Ureter (tissue), 1 donor: Measurements from ENCODE around the gene LYPD5. TPM values are rescaled to one million over a fixed set of nuclear protein-coding genes. Genes with fewer than 3 reads are reported as not detected.

Source experiments
- DNase-seq: peaks from one replicate; pipeline ENCODE4 v3.0.0-alpha.2; 2020; ENCODE audit warnings: low spot score
- total RNA-seq: library from RNA; stranded (reverse); gene quantifications from one replicate; pipeline ENCODE4 v1.2.4, GENCODE V29; 2023
- donor health status: DM: yes; HTN: yes; CAD: no.

Gene LYPD5
- total RNA-seq, 1 donor from 2014 or later = 5.9 TPM

- no peak for DNase-seq
These were observed 49.9 kb downstream of the LYPD5 start for GRCh38 chr19:43752287-43752875.

GRCh38 chr19:43751466-43752220, 50.6 kb downstream of the LYPD5 start:
- no peak for DNase-seq

- DNase-seq = no peak
These were observed 52.3 kb downstream of the LYPD5 start for GRCh38 chr19:43749898-43750297.

GRCh38 chr19:43749152-43749551, 53.1 kb downstream of the LYPD5 start:
- no peak for DNase-seq

- no peak for DNase-seq
These were observed 53.6 kb downstream of the LYPD5 start for GRCh38 chr19:43748685-43749084.

- DNase-seq = no peak
These were observed 54.0 kb downstream of the LYPD5 start for GRCh38 chr19:43748205-43748594.

GRCh38 chr19:43747557-43748204, 54.6 kb downstream of the LYPD5 start:
- no peak for DNase-seq

Other genes starting within 250 kb of the LYPD5 start
- 20.3 TPM for gene XRCC1, start 226.9 kb downstream of the LYPD5 start, total RNA-seq
- 11.8 TPM for gene PINLYP, start 226.6 kb downstream of the LYPD5 start, total RNA-seq
- 20.8 TPM for gene IRGQ, start 206.3 kb downstream of the LYPD5 start, total RNA-seq
- 20.4 TPM for gene ZNF576, start 205.9 kb downstream of the LYPD5 start, total RNA-seq
- 1.0 TPM for gene SRRM5, start 190.4 kb downstream of the LYPD5 start, total RNA-seq
- gene ZNF428, start 182.8 kb downstream of the LYPD5 start, total RNA-seq = 30.2 TPM
- 6.6 TPM for gene CADM4, start 162.6 kb downstream of the LYPD5 start, total RNA-seq
- gene PLAUR, start 132.3 kb downstream of the LYPD5 start, total RNA-seq = 9.6 TPM
- not detected for gene IRGC, start 86.4 kb downstream of the LYPD5 start, total RNA-seq
- 60.6 TPM for gene SMG9, start 47.5 kb downstream of the LYPD5 start, total RNA-seq
- 69.2 TPM for gene KCNN4, start 21.5 kb downstream of the LYPD5 start, total RNA-seq
- 15.1 TPM for gene ZNF283, start 24.9 kb upstream of the LYPD5 start, total RNA-seq
- gene ZNF404, start 81.5 kb upstream of the LYPD5 start, total RNA-seq = 4.8 TPM
- 15.9 TPM for gene ZNF45, start 132.8 kb upstream of the LYPD5 start, total RNA-seq
- 6.8 TPM for gene ZNF221, start 148.8 kb upstream of the LYPD5 start, total RNA-seq
- 9.1 TPM for gene ZNF155, start 181.7 kb upstream of the LYPD5 start, total RNA-seq
- gene ZNF230, start 200.5 kb upstream of the LYPD5 start, total RNA-seq = 8.8 TPM
- 4.9 TPM for gene ZNF222, start 222.9 kb upstream of the LYPD5 start, total RNA-seq
- gene ZNF223, start 249.6 kb upstream of the LYPD5 start, total RNA-seq = 16.9 TPM